GM18858 (cell line): ENCODE results near the gene WNK2.
"Not testable (repeated sequence)": the region's sequence is repeated elsewhere in the genome, so short reads cannot be mapped to it uniquely, and the experiment has no call there.

Source experiments
- ATAC-seq: cut with Tn5 transposase; IDR thresholded peaks from one replicate; pipeline ENCODE4 v1.9.1; 2021; ENCODE audit not compliant: unreplicated experiment

WNK2 gene

DNA sequence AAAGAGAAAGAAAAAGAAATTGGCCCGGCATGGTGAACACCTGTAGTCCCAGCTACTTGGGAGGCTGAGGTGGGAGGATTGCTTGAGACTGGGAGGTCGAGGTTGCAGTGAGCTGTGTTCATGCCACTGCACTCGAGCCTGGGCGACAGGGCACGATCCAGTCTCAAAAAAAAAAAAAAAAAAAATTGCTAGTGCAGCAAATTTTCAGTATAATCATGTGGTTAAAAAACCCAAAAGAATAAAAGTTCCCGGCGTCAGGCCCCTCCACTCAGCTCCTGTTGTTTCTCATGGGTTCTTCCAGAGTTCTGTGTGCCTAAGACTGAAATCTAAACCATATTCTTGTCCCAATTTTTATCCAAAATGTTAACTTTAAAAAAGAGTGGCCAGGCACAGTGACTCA lies 49.1 kb downstream of the WNK2 start:
- no peak for ATAC-seq

DNA sequence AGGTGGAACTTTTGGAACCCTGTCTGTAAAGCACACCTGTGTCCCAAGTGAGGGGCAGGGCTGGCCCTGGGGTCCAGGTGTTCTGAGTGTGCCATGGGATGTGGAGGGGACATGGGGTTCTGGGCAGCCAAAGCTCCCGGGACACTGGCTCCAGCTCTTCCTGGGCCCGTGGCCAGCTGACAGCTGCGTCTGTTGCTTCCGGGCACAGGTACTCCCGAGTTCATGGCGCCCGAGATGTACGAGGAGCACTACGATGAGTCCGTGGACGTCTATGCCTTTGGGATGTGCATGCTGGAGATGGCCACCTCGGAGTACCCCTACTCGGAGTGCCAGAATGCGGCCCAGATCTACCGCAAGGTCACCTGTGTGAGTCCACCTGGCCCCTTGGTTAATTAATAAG lies 50.7 kb downstream of the WNK2 start:
- ATAC-seq: no peak

DNA sequence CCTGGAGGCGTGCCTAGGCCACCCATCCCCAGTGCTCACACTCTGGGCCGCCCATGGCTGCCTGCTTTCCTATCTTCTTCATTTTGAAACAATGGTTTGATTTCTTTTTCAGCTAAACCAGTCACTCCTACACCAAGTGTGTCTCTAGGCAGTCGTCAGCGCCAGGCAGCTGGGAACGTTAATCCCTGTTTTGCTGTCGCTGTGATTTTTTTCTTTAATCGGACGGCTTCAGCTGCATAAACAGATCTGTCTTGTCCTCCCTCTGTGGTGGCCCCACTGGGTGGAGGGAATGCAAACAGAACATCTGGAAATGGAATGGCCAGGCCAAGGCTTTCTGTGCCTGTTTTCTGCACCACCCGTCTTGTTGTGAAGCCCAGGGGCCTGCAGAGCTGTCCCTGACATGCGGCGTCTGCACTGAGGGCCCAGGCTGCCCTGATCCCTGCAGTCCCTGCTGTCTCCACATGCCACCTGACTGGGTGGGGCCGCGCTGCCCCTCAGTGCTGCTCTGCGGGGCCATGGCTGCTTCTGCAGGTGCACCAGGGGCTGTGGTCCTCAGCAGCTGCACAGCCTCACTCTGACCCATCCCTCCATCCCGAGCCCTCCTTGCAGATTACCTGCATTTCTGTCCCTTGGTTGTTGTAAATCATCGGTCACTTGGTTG lies 51.5 kb downstream of the WNK2 start:
- no peak for ATAC-seq

DNA sequence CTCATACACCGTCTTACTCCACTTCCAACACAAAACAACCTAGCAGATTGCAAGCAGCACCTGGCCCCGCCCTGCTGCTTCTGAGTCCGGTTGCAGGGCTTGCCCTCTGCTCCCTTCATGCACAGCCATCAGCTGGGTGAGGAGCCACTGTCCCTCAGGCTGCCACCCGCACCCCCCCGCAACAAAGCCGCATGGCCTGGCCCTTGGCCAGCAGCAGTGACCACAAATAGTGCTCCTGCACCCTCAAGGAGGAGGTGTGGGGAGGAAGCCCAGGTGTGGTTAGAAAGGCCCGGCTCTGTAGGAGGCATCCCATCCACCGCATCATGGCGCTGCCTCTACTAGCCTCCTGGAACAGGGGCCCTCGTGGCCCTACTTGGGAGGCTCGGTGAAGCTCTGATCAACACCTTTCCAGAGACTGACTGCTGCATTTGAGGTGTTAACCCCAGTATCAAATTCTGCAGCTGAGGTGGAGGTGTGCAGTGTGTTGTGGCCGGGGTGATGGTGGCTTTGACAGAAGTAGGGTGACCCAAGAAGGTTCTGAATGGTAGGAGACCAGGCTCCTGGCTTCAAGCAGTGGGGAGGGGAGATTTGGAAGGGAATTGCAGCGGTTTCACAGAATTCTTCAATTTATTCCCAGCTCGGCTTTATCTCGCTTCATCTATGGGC lies 52.7 kb downstream of the WNK2 start:
- ATAC-seq: no peak

DNA sequence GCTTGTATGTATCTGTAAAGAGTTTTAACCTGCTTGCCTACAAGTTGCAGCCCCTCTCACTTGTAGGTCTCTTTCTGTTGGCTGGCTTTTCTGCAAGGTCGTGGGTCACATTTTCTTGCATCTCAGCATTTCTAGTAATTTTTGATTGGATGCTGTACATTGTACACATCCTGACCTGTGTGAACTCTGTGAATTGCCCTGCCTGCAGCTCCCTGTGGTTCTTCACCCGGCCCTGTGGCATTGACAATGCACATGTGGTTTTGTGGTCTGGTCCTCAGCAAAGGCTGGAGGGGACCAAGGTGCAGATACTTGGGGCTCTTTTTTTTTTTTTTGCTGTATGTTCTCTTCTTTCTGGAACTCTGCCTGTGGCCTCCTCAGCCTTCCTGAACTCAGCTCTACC lies 53.6 kb downstream of the WNK2 start:
- no peak for ATAC-seq

DNA sequence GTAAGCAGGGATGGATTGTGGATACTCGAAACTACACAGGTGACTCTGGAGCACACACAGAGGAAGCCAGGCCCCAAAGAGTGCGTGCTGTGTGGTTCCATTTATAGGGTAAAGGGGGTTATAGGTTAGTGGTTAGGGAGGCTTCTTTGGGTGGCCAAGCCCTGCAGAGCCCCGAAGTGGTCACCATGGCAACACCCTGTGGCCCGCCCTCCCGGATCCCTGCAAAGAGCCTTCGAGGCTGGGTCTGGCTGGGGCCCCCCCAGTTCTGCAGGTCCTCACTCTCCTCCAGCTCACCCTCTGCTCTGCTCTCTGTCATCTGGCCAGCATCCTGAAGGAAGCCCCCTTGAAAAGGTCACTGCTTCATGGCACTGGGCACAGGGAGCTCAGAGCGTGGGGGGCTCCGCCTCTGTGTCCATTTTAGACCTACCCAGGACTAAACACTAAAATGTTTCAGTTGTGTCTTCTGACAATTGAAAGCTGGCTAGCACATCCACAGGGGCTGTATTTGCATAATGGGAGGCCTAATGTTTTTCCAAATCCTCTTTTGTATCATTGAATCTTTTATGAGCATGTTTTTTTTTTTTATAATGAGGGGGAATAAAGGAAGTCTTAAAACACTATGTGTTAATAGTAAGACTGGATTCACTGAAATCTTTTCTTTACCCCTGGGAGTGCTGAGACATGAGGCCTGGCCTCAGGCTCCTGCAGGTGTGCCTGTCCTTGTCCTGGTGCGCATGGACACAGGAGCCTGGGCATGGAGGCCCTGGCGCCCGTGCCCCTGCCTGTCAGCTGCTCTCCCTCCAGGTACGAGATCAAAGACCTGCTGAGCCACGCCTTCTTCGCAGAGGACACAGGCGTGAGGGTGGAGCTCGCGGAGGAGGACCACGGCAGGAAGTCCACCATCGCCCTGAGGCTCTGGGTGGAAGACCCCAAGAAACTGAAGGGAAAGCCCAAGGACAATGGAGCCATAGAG lies 55.3 kb downstream of the WNK2 start:
- no peak for ATAC-seq

DNA sequence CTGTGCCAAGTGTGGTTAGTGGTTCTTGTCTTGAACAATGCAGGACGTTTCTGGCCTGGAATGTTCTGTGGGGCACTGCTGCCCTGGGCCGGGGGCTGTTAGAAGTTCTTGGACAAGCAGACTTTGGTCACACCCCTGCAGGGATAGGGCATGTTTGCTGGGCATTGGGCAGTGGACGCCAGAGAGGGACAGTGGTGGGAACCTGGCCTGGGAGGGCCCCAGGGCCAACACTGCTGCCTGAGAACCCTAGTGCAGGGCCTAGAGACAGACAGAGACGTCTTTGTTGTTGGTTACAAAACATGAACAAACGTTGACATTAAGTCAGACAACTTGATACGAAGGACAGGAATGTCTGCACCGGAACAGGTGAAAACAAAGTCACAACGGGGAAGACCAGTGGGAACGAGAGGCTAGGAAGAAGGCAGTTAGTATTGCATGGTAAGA lies 57.0 kb downstream of the WNK2 start:
- ATAC-seq: no peak

DNA sequence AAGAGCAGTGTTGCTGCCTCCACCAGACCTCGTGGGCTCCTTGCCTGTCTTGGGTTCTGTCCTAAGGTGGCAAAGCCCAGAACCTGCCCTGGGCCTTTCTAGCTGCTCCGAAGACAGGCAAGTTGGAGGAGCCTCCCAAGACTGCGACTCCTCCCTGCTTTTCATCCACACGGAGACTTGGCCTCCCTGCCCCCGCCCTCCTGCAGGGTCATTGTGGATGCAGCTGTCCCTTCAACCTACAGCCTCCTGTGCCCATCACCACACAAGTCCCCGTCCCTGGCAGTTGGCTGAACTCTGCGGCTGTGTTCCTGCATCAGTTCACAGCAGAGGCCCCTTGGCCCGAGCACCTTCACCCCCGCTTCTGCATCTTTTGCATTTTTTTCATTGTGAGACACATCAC lies 59.2 kb downstream of the WNK2 start:
- no peak for ATAC-seq

DNA sequence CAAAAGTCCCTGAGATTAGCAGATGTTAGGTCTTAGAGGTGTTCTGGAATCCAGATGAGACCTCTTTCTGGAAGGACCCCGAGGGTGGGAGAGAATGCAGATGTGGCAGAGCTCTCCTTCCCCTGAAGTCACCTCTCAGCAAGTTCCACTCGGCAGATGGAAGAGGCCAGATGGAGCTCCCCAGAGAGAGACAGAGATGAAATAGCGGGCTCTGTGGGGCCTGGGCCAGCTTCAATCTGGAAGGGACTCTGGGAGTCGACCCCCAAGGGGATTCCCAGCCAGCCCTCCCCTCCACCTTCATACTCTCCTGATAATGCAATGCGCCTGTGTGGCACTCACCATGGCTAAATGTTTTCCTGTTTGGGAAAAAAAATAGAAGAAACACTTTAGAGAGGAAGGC lies 60.2 kb downstream of the WNK2 start:
- no peak for ATAC-seq

DNA sequence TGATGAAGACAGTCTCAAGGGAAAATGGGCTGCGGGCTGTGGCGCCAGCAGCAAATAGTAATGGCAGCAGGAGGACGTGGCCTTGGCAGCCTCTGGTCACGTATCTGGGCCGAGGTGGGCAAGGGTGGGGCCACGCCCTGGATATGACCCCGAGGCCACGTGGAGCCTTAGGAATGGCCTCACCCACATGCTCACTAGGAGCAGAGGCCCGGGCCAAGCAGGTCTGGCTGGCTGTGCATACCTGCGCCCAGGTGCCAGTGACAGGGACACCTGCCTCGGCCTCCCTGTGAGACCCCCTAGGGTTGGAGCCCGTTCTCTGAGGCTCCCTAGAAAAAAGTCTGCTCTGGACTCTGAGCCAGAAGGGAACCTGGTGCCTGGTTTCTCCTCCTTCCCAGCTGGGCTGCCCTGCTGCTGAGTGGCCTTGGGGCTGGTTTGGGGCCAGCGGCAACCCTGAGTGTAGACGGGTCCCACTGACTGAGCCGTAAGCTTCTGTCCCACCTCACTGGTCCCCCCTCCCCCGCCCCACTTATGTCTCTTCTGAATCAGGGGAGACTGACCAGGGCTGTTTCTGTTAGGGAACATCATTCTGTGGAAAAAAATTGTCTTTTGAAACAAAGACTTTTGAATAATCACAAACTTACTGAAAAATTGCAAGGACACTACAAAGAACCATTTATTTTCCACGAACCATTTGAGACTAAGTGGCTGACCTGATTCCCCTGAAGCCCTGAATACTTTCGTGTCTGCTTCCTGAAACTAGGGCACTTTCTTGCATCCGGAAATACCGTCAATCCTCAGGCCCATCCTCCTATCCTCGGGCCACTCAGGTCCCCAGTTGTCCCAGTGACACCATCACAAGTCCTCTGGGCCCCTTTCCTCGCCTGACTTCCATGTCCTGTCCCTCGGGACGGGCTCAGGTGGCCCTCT lies 60.8 kb downstream of the WNK2 start:
- ATAC-seq: no peak

DNA sequence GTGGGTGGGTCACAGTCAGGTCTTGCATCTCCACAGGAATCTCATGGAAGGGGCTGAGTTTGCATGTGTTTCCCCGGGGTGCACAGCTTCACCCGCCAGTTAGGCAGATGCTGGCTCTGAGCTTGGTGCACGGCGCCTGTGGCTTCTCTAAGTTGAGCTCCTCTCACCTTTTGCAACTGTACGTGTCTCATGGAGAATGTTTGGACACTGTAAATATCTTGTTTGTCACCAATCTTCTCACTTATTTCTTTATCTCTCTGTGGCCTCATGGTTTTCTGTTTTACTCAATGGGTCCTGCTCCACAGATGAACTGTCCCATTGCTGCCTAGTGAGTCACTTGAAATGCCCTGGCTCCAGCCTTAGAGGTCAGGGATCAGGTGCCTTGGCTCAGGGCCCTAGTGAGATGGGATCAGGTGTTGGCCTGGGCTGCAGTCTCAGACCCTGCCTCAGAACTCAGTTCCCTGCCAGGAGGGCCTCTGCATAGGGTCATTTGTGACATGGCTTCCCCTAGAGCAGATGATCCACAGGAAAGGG lies 61.6 kb downstream of the WNK2 start:
- ATAC-seq: no peak

DNA sequence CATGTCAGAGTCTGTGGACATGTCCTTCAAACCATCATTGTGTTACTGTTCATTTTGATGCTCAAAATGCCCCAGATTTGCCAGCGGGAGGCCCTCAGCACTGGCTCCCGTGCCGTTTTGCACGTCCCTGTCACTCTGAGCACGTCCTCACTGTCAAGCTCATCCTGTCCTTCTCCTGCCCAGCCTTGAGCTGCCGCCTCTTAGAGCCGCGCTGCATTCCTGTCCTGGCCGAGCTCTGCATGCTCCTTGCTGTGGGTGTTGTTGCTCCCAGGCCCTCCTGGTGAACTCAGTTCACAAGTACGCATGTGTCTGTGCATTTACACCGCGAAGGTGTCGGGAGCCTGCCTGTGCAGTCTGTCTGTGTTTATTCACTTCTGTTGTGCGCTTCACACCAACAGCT lies 62.2 kb downstream of the WNK2 start:
- no peak for ATAC-seq

DNA sequence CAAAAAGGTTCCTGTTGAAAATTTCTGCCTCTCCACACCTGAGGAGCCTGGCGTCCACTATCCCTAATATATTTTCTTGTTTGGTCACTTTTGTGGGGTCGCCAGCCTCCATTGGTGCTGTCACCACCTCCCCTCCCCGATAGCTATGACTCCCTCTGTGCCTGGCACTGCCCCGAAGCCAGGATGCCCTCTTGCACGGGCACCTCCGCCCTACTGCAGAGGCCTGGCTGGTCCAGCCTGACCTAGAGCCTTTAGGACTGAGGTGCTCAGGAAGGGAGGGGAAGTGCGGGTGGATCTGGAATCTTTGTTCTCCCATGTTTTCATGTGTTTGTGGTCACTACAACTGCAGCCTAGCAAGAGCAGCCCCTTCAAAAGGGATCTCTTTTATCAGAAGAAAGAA lies 62.6 kb downstream of the WNK2 start:
- no peak for ATAC-seq

DNA sequence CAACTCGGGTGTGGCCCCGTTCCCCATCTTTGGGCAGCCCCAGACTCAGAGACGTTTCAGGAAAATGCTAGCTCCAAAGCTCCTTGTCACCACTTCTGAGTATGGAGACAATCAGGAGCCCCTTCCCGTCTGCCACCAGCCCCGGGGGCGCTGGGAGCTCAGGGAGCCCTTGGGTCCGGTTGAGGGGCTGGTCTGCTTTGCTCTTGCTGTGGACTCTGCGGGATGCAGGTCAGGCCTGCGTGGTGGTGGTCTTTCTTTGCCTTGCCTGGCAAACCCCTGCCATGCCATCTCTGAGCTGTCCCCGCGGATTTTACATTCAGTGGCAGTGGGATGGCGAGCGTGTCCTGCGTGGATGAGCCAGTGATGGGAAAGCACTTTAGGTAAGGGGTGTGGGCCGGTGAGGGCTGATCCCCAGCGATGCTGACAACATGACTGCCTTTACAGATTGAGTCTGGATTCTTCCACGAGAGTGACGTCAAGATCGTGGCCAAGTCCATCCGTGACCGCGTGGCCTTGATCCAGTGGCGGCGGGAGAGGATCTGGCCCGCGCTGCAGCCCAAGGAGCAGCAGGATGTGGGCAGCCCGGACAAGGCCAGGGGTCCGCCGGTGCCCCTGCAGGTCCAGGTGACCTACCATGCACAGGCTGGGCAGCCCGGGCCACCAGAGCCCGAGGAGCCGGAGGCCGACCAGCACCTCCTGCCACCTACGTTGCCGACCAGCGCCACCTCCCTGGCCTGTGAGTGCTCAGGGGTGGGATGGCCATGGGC lies 63.3 kb downstream of the WNK2 start:
- no peak for ATAC-seq

DNA sequence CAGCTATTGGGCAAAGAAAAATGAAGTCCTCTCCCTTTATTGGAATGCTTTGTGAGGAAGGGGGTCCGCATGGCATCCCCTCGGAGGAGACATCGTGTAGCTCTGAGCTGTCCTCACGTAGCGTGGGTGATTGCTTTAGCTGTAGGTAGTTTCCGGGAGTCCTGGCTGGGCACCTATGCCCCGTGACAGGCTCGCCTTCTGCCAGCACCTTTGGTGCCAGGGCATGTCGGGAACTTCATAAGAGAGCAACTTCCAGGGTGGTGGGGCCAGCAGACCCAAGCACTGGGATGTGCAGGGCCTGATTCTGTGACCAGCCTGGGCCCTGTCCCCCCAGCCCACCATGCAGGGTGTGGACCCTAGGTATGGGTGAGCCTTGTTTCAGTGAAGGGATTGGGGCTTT lies 64.0 kb downstream of the WNK2 start:
- no peak for ATAC-seq

DNA sequence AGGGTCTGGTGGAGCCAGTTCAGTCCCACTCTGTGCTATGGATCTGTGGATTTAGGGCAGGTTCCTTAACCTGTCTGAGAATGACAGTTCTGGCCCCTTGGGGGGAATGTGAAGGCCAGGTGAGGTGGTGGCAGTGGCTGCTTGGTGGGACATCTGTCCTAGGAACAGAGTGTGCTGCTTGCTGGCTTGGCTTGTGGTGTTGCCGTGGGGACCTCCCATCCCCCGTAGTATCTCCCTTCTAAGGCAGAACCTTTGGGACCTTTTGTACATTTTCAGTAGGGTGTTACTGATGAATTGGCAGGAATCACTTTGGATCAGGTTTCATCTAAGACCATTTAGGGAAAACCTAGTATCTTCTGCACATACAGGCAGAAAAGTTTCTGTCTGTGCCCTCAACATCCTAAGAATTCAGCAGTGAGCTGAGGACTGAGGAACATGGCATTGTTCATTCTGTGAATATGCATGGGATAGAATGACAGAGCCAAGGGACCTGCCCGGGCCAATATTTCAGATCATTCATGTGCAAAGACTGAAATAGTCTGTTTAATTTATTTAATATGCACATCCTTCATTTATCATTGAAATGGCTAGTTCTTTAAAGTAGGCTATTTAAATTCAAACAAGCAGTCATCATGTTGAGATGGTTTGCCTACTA lies 64.6 kb downstream of the WNK2 start:
- no peak for ATAC-seq

DNA sequence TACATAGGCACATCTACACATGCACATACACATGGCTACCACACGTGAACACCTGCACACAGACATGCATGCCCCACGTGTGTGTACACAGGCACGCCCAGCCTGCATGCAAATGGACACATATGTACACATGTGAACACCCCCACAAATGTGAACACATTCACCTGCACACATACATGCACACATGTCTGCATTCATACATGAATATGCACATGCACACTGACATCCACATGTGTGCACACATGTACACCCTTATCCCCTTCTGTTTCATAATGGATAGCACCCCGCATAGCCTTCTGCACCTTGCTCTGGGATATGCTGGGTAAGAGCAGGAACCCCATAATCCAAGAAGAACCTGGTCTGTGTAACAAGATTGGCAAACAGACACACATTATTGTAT lies 66.2 kb downstream of the WNK2 start:
- ATAC-seq: no peak

DNA sequence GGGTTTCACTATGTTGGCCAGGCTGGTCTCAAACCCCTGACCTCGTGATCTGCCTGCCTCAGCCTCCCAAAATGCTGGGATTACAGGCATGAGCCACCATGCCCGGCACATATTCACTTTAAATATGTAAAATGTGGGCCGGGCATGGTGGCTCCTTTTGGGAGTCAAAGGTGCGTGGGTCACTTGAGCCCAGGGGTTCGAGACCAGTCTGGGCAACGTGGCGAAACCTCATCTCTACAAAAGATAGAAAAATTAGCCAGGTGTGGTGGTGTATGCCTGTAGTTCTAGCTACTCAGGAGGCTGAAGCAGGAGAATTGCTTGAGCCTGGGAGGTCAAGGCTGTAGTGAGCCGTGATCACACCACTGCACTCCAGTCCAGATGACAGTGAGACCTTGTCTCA lies 67.4 kb downstream of the WNK2 start:
- not testable (repeated sequence) for ATAC-seq

DNA sequence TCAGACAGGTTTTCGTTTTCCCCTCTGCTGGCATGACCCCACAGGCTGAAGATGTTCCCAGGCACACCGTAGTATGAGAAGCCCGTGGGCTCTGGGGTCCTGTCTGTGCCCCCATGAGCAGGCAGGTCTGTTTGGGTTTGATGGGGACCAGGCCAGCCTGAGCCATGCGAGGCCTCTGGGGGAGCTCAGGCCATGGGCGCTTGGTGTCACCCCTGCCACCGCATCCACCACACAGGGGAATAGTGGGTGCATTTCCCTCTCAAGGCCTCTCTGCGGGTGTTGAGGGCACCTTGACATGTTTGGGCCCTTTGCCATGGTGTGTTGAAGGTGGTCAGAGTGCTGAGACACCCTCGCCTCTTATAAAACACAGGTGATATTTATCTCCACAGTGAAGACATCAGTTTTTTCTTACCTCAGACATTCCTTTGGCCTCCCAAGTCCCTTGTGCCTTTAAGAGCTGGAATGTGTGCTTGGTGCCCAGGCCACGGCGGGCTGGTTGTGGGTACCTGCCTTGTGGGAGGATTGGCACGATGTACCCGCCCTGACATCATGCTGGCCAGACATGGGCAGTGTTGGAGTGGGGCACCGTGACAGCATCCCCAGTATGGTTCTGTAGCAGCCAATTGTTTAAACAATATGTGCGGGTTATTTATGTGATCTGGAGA lies 68.3 kb downstream of the WNK2 start:
- ATAC-seq: no peak
